Pons (tissue), 1 donor: ENCODE measurements around the gene KLC4.
A peak's percentile ranks its signal among the peaks of the same experiment; 100 is the strongest.
"Not testable (repeated sequence)": the region's sequence is repeated elsewhere in the genome, so short reads cannot be mapped to it uniquely, and the experiment has no call there.

Experiments
- DNase-seq: peaks from one replicate; pipeline ENCODE4 v3.0.0-alpha.2; 2016; ENCODE audit warnings: low spot score

Gene KLC4

GRCh38 chr6:43093436-43094289 is 34.2 kb downstream of the KLC4 start:
- DNase-seq, result peak; percentile 14

DNA sequence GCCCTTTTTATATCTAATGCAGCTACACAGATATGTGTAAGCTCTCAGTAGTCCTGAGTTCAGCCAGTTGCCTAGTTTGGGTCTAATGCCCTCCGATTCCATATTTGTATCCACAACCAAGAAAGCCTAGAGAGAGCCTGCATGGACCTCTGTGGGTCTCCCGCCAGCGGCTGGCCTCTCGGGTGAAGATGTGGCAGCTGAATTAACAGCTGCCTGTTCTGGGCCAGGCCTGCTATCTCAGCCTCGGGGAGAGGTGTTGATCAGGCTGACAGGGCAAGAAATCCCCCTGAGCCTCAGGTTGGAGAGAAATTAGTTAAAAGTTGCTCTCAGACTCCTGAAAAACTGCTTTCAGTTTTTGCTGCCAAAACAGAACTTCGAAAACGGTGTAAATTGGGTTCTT is 36.5 kb downstream of the KLC4 start:
- DNase-seq, result no peak

DNA sequence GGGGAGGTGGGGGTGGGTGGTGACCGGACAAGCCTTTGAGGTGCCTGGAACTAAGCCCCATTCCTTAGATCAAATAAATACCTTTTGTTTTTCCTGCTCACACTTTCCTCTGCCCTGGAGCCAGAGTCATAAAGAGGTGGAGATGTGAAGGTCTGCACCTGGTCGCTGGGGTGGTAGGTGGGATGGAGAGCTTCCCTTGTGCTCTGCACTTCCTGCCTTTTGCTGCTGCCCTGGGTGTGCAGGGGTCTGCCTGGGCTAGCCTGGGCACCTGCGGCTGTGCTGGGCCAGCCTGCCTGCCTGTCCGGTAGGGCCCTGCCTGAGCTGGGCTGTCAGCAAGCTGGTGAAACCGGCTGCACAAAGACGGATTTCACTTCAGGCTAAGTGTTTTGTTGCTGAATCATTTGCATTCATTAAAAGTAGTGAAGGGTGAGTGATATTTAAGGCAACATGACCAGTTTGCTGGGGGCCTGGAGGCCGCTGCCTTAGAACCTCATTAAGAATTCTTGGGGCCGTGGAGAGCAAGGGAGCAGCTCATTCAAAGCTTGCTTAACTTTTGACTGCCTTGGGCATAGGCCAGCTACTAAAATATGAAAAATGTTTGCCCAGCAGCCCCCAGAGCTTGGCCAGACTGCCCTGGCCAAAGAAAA is 37.1 kb downstream of the KLC4 start:
- no peak for DNase-seq

DNA sequence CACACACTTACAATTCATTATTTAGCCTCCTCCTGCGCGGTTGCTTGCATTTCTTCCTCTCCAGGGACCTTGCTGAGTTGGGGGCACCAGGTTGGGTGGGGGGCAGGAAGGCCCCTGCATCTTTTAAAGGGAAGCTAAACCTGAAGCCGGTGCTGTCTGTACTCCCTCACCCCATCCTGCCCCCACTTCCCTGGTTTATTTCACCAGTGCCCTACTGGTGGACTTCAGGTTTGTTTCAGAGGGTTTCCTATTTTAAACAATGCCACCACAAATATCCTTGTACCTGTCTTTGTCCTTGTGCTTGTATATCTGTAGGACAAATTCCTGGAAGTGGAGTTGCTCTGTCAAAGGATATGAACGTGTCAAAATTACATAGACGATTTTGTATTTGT is 37.7 kb downstream of the KLC4 start:
- DNase-seq, result no peak

- DNase-seq, result no peak
These were observed 38.1 kb downstream of the KLC4 start for GRCh38 chr6:43097502-43097901.

DNA sequence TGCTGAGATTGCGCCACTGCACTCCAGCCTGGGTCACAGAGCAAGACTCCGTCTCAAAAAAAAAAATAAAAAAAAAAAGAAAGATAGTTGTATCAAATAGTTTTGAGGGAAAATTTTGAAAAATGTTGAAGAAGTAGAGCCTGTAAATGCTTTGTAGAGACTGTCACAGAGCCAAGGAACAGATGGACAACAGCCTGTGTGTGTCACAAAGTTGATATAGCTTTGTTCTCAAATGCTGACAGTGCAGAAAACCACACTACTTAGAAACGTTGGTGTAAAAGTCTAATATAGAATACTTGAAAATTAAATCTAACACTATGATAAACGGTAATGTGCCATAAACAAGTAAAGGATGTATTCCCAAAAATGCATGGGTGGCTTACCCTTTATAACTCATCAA is 42.1 kb downstream of the KLC4 start:
- no peak for DNase-seq

GRCh38 chr6:43103253-43103876 is 43.9 kb downstream of the KLC4 start:
- no peak for DNase-seq

GRCh38 chr6:43105538-43106222 is 46.2 kb downstream of the KLC4 start:
- DNase-seq, result no peak

DNA sequence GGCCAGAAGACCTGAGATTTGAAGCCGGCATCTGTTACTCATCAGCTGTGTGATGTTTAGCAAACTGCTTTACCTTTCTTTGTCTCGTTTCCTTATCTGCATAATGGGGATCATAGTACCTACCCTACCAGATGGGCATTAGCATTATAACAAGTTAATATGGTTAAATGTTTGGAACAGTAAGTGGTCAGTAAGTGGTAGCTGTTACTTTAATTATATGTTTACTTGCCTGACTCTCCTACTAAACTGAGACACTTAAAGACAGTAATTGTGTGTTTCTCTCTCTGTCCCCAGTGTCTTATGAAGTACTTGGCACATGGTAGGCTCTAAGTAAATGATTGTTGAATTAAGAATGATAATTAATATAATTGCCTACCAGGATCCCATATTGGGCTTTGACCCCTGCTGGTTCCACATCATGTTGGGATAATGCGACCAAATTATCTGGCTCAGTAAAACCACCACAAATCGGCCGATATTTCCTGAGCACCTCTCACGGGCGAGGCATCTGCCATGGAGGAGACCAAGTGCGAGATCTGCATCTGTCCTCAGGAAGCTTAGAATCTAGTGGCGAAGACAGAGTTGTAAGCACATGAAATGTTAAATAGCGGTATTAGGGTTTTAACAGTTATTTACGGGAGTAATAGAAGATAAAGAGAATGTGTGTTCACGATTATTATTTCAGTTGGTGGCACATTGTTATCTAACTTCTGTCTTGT is 48.1 kb downstream of the KLC4 start:
- no peak for DNase-seq

- no peak for DNase-seq
These were observed 54.2 kb downstream of the KLC4 start for GRCh38 chr6:43113431-43114260.

GRCh38 chr6:43115365-43115764 is 55.9 kb downstream of the KLC4 start:
- no peak for DNase-seq

- not testable (repeated sequence) for DNase-seq
These were observed 58.0 kb downstream of the KLC4 start for GRCh38 chr6:43117466-43117865.

GRCh38 chr6:43119482-43119881 is 60.1 kb downstream of the KLC4 start:
- DNase-seq, result no peak

DNA sequence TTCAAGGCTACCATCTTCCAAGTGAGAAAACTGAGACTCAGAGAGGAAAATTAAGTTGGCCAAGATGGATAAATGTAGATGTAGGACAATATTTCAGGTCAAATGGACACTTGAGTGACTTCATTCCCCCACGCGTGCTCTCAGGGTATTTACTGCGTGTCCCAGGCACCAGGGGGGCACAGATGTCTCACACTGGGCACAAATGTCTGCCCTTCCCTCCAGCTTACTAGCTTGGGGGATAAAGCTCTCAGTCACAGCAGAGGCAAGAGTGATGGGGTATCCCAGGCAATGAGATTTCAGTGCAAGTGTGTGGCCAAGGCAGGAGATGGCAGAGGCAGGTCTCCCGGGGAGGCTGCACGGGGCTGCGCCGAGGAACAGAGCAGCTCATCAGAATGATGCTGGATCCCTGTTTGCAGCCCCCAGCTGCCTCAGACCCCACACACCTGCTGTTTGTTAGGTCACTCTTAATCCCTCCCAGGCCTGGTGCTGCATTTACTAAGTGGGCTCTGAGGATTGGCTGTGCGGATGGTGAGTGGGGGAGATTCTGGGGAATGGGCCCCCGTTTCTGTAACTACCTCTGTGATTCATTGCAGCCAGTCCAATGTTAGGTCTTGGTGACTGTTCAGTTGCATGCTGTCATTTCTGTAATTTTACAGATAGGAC is 60.8 kb downstream of the KLC4 start:
- DNase-seq, result no peak

GRCh38 chr6:43120944-43121913 is 61.8 kb downstream of the KLC4 start:
- no peak for DNase-seq

- DNase-seq, result no peak
These were observed 62.7 kb downstream of the KLC4 start for GRCh38 chr6:43122146-43122545.

DNA sequence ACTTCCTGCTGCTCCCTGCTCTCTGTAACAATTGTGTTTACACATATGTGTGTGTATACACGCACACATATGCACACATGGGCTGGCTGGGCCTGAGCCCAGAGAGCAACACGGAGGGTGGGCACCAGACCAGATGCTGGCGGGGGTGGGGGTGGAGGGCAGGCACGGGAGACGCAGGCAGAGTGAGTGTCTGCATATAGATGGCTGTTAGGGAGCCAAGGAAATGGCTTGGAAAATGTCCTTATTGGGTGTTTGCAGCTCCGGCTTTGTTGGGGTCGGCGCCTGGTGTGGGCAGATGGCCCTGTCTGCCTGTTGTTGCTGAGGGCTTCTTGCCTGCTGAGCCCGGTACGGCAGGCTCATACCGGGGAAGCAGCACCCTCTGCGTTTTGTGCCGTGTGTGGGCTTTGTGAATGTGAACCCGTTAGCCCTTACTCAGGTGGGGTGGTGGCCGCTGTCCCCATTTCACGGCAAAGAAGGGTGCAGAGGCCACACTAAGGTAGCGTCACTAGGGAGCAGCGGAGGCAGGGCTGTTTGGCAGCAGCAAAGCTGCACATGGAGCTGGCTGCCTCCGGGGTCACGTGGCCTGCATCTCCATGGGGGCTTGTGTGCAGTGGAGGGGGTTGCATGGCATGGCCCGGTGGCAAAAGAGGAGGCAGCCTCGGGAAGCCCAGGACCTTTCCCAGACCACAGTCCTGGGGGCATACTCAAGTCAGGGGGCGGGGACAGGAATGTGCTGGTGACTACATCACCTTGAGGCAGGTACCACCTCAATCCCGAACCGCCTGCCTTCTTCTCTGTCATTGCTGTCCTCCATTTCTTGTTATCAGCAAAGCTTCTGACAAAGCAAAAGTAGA is 64.3 kb downstream of the KLC4 start:
- DNase-seq, result no peak

DNA sequence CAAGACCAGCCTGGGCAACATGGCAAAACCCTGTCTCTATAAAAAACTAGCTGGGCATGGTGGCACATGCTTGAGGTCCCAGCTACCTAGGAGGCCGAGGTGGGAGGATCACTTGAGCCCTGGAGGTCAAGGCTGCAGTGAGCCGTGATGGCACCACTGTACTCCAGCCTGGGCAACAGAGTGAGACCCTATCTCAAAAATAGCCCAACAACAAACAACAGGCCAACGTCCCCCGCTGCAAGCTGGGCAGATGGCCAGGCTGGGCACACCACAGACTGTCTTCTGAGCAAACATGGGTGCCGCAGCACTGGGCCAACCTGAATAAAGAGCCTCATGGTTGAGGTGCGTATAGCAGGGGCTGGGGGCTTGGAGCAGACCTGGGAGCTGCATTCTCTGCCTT is 65.0 kb downstream of the KLC4 start:
- no peak for DNase-seq
